ENCODE data around the gene EHHADH.

DNA sequence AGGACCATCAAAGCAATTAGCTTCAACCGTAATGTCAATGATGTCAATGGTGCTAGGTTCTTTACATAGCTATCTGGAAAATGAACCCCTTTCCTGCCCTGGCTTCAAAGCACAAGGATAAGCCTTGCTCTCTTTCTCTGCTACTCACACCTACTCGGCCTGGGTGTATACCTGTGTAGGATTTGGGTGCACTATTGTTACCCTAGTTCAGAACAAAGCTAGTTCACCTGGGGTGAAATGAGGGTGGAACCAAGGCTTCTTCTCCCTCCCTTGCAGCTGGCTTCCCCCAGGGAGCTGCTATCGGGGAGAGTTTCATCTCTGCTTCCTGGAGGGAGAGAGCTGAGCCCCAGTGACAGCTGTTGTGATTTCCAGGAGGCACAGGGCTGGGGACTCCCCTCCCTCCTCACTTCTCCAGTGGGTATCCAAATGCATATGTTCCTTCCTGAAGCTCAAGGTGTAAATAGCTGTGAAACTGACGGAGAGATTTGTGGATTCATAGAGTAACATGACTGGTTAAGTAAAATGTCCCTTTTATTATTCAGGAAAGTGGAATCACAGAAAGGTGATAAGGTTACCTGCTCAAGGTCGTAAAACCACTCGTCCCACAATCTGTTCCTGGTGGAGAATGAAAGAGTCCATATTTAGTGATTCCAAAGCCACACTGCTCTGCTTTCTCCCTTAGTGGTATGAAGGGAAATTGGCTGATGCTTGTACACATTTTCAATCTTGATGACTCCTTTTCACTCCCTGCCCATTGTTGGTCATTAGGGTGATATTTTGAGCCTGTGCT is 89.2 kb downstream of the EHHADH start:
- TF ChIP-seq, protein P1, sequence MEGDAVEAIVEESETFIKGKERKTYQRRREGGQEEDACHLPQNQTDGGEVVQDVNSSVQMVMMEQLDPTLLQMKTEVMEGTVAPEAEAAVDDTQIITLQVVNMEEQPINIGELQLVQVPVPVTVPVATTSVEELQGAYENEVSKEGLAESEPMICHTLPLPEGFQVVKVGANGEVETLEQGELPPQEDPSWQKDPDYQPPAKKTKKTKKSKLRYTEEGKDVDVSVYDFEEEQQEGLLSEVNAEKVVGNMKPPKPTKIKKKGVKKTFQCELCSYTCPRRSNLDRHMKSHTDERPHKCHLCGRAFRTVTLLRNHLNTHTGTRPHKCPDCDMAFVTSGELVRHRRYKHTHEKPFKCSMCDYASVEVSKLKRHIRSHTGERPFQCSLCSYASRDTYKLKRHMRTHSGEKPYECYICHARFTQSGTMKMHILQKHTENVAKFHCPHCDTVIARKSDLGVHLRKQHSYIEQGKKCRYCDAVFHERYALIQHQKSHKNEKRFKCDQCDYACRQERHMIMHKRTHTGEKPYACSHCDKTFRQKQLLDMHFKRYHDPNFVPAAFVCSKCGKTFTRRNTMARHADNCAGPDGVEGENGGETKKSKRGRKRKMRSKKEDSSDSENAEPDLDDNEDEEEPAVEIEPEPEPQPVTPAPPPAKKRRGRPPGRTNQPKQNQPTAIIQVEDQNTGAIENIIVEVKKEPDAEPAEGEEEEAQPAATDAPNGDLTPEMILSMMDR (IDR thresholded peaks at IDR 0.05): no peak
- no peak for TF ChIP-seq RCOR1 (IDR thresholded peaks at IDR 0.05; ENCODE audit: low read depth, low read length)
